GM12878 (cell line): ENCODE data around the gene EPHB2. TPM values are rescaled to one million over a fixed set of nuclear protein-coding genes. Genes with fewer than 3 reads are reported as not detected.

Experiments
- ATAC-seq: fragments of 200-7000 bp; cut with Tn5 transposase; 3 replicates; pipeline ENCODE4 v1.9.1; 2020; ENCODE audit warnings: mild to moderate bottlenecking, moderate library complexity
- BruUV-seq: library from RNA; stranded (reverse); fragments of 400-500 nt; replicated peaks from 2 replicates; lab custom pipeline; 2021; lab: Mats Ljungman, UMichigan
- CTCF ChIA-PET: fragments of 300-600 bp; sonication (Branson Sonifier 250); formaldehyde crosslinking; extraction: SDS; loops from one replicate; lab custom pipeline; 2021; ENCODE audit warnings: inconsistent platforms; lab: Yijun Ruan, JAX
- POLR2A ChIA-PET: fragments of 350-600 bp; formaldehyde crosslinking; extraction: SDS; loops from one replicate; lab custom pipeline; 2021; ENCODE audit warnings: inconsistent platforms; lab: Charles Lee
- RAD21 ChIA-PET: fragments of 300-600 bp; sonication (Branson Sonifier 250); formaldehyde crosslinking; loops from one replicate; lab custom pipeline; 2023; ENCODE audit warnings: antibody characterized with exemption; ENCODE audit not compliant: unreplicated experiment; lab: Charles Lee
- SMC1A ChIA-PET: fragments of 300-600 bp; sonication (Branson Sonifier 250); formaldehyde crosslinking; loops from one replicate; lab custom pipeline; 2023; ENCODE audit not compliant: unreplicated experiment, uncharacterized antibody; lab: Charles Lee
- DNase-seq: peaks from one replicate; pipeline ENCODE4 v3.0.0-alpha.2; 2011; ENCODE audit warnings: low read depth, low spot score
- FAIRE-seq: peaks from 3 replicates; lab custom pipeline; 2011; peaks lifted over from hg19 to GRCh38; lab: Jason Lieb, UNC
- H2AFZ ChIP-seq: 2 replicates; pipeline ENCODE4 v1.6.0; 2011; ENCODE audit warnings: low read depth, low read length, control low read depth; ENCODE audit not compliant: control insufficient read depth
- H3K27ac ChIP-seq: 2 replicates; pipeline ENCODE4 v1.5.1; 2011; ENCODE audit warnings: control low read depth; ENCODE audit not compliant: control insufficient read depth, insufficient read depth
- H3K27me3 ChIP-seq, 2 experiments: replicated peaks in 1 of 2; 2 replicates each; pipeline versions ENCODE4 v1.6.0 to v1.6.1; 2011; ENCODE audit warnings: low read length in 1 of 2; ENCODE audit not compliant: control insufficient read depth in 2 of 2, insufficient read depth in 2 of 2
- H3K36me3 ChIP-seq, 2 experiments: 2 replicates each; pipeline ENCODE4 v1.5.1; 2011; ENCODE audit warnings: low read length in 1 of 2; ENCODE audit not compliant: control insufficient read depth in 2 of 2, insufficient read depth in 2 of 2
- H3K4me1 ChIP-seq: 2 replicates; pipeline ENCODE4 v1.6.1; 2011; ENCODE audit warnings: mild to moderate bottlenecking, low read length, moderate library complexity, mixed read lengths; ENCODE audit not compliant: control insufficient read depth, insufficient read depth
- H3K4me2 ChIP-seq: 2 replicates; pipeline ENCODE4 v1.6.0; 2011; ENCODE audit warnings: control low read depth; ENCODE audit not compliant: control insufficient read depth, insufficient read depth
- H3K4me3 ChIP-seq: fragments of 200-600 bp; sonication (generic); 2 replicates; pipeline ENCODE4 v1.5.1; 2016
- H3K79me2 ChIP-seq: 2 replicates; pipeline ENCODE4 v1.6.0; 2011; ENCODE audit warnings: low read length; ENCODE audit not compliant: control insufficient read depth, insufficient read depth
- H3K9ac ChIP-seq: 2 replicates; pipeline ENCODE4 v1.8.0; 2011; ENCODE audit warnings: low read length, control low read depth, mixed read lengths; ENCODE audit not compliant: control insufficient read depth, insufficient read depth
- H3K9me3 ChIP-seq: replicated peaks from 3 replicates; pipeline ENCODE4 v1.5.1; 2011; ENCODE audit warnings: mild to moderate bottlenecking, low read length; ENCODE audit not compliant: control insufficient read depth, insufficient read depth
- H4K20me1 ChIP-seq: 2 replicates; pipeline ENCODE4 v1.6.0; 2011; ENCODE audit not compliant: control insufficient read depth, insufficient read depth
- BACH1 ChIP-seq: fragments of 450-650 bp; IDR thresholded peaks from 2 replicates; pipeline ENCODE4 v1.6.1; 2017; ENCODE audit warnings: mild to moderate bottlenecking, borderline replicate concordance
- BHLHE40 ChIP-seq, 2 experiments: fragments of 450-650 bp in 1 of 2; IDR thresholded peaks; 2 replicates each; pipeline ENCODE4 v1.6.1; 2011 to 2017; ENCODE audit warnings: low read depth in 2 of 2, borderline replicate concordance in 1 of 2, improper control_type of control experiment in 1 of 2, low read length in 1 of 2, mild to moderate bottlenecking in 1 of 2
- CREM ChIP-seq: IDR thresholded peaks from 2 replicates; pipeline ENCODE4 v1.6.1; 2014; ENCODE audit warnings: antibody characterized with exemption, low read depth
- NFIC ChIP-seq: IDR thresholded peaks from 2 replicates; pipeline ENCODE4 v1.6.1; 2012; ENCODE audit warnings: low read depth, mild to moderate bottlenecking, inconsistent platforms, low read length, moderate library complexity
- PAX8 ChIP-seq: fragments of 450-650 bp; IDR thresholded peaks from 2 replicates; pipeline ENCODE4 v1.6.1; 2017; ENCODE audit warnings: mild to moderate bottlenecking, moderate library complexity
- RELA ChIP-seq: fragments of 450-650 bp; IDR thresholded peaks from 2 replicates; pipeline ENCODE4 v1.8.0; 2014; ENCODE audit warnings: borderline replicate concordance; ENCODE audit not compliant: partially characterized antibody
- STAT1 ChIP-seq: fragments of 450-650 bp; conservative IDR thresholded peaks from 2 replicates; pipeline ENCODE4 v1.6.1; 2014; ENCODE audit warnings: antibody characterized with exemption, mild to moderate bottlenecking
- SUZ12 ChIP-seq: fragments of 200-600 bp; sonication (generic); IDR thresholded peaks from one replicate; pipeline ENCODE4 v1.6.1; 2018; ENCODE audit warnings: antibody characterized with exemption, mild to moderate bottlenecking; ENCODE audit not compliant: unreplicated experiment
- TCF7 ChIP-seq: IDR thresholded peaks from 2 replicates; pipeline ENCODE4 v1.6.1; 2014; ENCODE audit warnings: antibody characterized with exemption, borderline replicate concordance
- ZNF622 ChIP-seq: fragments of 450-650 bp; IDR thresholded peaks from 2 replicates; pipeline ENCODE4 v1.6.1; 2017; ENCODE audit warnings: mild to moderate bottlenecking, inconsistent platforms
- WGBS: methylation state at CpG from one replicate; pipeline ENCODE4 v1.1.6; 2016; ENCODE audit warnings: low lambda C conversion rate; ENCODE audit not compliant: insufficient replicate concordance, insufficient coverage; ENCODE audit errors: missing lambda C conversion rate; 5-methylcytosine and 5-hydroxymethylcytosine counted together
- in situ Hi-C: fragments of 300-500 bp; cut with MboI; formaldehyde crosslinking; loops from 9 replicates; pipeline ENCODE4 v1.14.3; 2018; ENCODE audit warnings: mixed read lengths
- intact Hi-C: fragments of 100-400 bp; cut with micrococcal nuclease; formaldehyde crosslinking; loops from one replicate; pipeline ENCODE4 v1.14.2; 2022; ENCODE audit not compliant: unreplicated experiment
- polyA plus RNA-seq, 11 experiments: library from polyadenylated mRNA; depleted of rRNA in 4 of 11; unstranded in 6 of 11; stranded (reverse) in 5 of 11; fragments of >200 nt; fragmentation: Nextera tagmentation in 4 of 11; fragmentation: Illumina TruSeq in 1 of 11; extraction: Ambion mirVana in 4 of 11; extraction: Trizol in 1 of 11; gene quantifications; 1 replicate in 1 of 11; 2 replicates in 10 of 11; pipeline versions ENCODE4 v1.2.1 to v1.2.3, GENCODE V29; 2011 to 2016; ENCODE audit warnings: inconsistent platforms in 2 of 11, missing spikeins in 2 of 11, low read depth in 1 of 11
- total RNA-seq, 4 experiments: library from RNA; depleted of rRNA in 3 of 4; stranded (reverse); fragments of >200 nt in 3 of 4; fragmentation: Illumina TruSeq in 1 of 4; extraction: Trizol in 1 of 4; gene quantifications; 2 replicates each; pipeline versions ENCODE4 v1.2.1 to v1.2.3, GENCODE V29; 2013 to 2021
- TF ChIP-seq, protein P1 (sequence below): IDR thresholded peaks from 2 replicates; pipeline ENCODE4 v1.6.1; 2012; ENCODE audit warnings: low read depth, low read length, improper control_type of control experiment
- TF ChIP-seq, protein P2 (sequence below): IDR thresholded peaks from 2 replicates; pipeline ENCODE4 v1.6.1; 2012; ENCODE audit warnings: low read depth, low read length, improper control_type of control experiment

Gene EPHB2
- total and polyA plus RNA-seq, 10 of the 15 experiments (the other 5 are each of a cell fraction or from before 2014, with no cell fraction given) = 0.13 to 3.3 (median 0.92) TPM

DNA sequence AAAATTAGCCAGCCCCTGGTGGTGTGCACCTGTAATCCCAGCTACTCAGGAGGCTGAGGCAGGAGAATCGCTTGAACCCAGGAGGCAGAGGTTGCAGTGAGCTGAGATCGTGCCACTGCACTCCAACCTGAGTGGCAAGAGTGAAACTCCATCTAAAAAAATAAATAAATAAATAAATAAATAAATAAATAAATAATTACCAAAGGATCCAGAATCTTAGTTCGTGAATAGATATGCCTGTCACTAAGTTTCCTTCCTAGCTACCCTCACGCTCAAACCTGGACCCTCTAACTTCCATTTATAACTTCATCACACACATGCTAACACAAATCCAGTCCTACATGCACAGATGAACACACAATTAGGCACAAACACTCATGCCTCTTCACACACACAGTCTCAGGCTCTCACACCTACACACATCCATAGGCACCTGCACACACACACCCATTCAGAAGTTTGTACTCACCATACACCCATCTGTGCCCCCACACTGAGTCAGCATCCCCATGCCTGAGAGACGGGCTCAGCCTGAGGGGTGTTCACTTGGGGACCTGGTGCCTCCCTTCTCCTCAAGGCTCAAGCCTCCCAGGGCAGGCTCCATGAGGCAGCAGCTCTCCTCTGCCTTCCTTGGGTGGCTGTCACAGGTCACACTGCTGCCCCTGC, 200.5 kb downstream of the EPHB2 start:
- Histone ChIP-seq H3K9ac (no peak overlapping the region), H3K4me1 (no peaks in the 10 kb centered on the region; the same call in 1 of the 2 replicates), H3K9me3 (no peaks in the 10 kb centered on the region; the same call in 2 of the 3 replicates), H3K36me3 (no peaks in the 10 kb centered on the region), H2AFZ (no peak overlapping the region), H4K20me1 (no peaks in the 10 kb centered on the region), H3K79me2 (no peaks in the 10 kb centered on the region), H3K27me3 (no peaks in the 10 kb centered on the region; a peak in 1 of 4 replicates), H3K4me3 (no peak overlapping the region), H3K27ac (no peak overlapping the region), H3K4me2 (no peak overlapping the region)
- ATAC-seq (no peak), FAIRE-seq (no peak), DNase-seq (no peak)
- no TSS peak for BruUV-seq
- SMC1A ChIA-PET = no interaction called here
- 30% methylated on average over 5 of the region's 5 CpGs for WGBS
- CTCF ChIA-PET = no interaction called here
- TF ChIP-seq SUZ12 = no peak
- no peak for TF ChIP-seq NFIC
- TF ChIP-seq STAT1 = no peak
- no peak for TF ChIP-seq ZNF622
- TF ChIP-seq BHLHE40 (IDR thresholded peaks at IDR 0.05; ENCODE audit: borderline replicate concordance in 1 of 2, low read depth in 2 of 2, low read length in 1 of 2) = no peak
- TF ChIP-seq BACH1 = no peak
- TF ChIP-seq, protein P1, sequence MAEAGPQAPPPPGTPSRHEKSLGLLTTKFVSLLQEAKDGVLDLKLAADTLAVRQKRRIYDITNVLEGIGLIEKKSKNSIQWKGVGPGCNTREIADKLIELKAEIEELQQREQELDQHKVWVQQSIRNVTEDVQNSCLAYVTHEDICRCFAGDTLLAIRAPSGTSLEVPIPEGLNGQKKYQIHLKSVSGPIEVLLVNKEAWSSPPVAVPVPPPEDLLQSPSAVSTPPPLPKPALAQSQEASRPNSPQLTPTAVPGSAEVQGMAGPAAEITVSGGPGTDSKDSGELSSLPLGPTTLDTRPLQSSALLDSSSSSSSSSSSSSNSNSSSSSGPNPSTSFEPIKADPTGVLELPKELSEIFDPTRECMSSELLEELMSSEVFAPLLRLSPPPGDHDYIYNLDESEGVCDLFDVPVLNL = no peak
- no peak for TF ChIP-seq RELA
- TF ChIP-seq CREM = no peak
- TF ChIP-seq, protein P2, sequence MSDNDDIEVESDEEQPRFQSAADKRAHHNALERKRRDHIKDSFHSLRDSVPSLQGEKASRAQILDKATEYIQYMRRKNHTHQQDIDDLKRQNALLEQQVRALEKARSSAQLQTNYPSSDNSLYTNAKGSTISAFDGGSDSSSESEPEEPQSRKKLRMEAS = no peak
- TF ChIP-seq TCF7 = no peak
- no peak for TF ChIP-seq PAX8
- intact Hi-C loops (no loop called here), in situ Hi-C loops (no loop called here)
- RAD21 ChIA-PET = no interaction called here
- POLR2A ChIA-PET = no interaction called here
